Esophagus (tissue), 2 donors: Measurements from ENCODE around the gene BHLHA15. TPM values are rescaled to one million over a fixed set of nuclear protein-coding genes. Genes with fewer than 3 reads are reported as not detected.
"Not testable (repeated sequence)": the region's sequence is repeated elsewhere in the genome, so short reads cannot be mapped to it uniquely, and the experiment has no call there.

Source experiments
- H3K27ac ChIP-seq, 2 donors: one replicate each; pipeline ENCODE4 v1.5.1; 2013; ENCODE audit warnings: low read depth in 2 of 2, mild to moderate bottlenecking in 2 of 2, inconsistent platforms in 1 of 2, low read length in 1 of 2, moderate library complexity in 1 of 2
- H3K27me3 ChIP-seq, 2 donors: one replicate each; pipeline ENCODE4 v1.6.1; 2013; ENCODE audit warnings: low read length in 2 of 2, control low read depth in 1 of 2, mild to moderate bottlenecking in 1 of 2; ENCODE audit not compliant: insufficient read depth in 2 of 2, control insufficient read depth in 1 of 2
- H3K36me3 ChIP-seq, 2 donors: one replicate each; pipeline ENCODE4 v1.6.1; 2013; ENCODE audit warnings: low read length in 1 of 2; ENCODE audit not compliant: control insufficient read depth in 2 of 2, insufficient read depth in 2 of 2
- H3K4me1 ChIP-seq, 2 donors: one replicate each; pipeline ENCODE4 v1.6.1; 2013; ENCODE audit warnings: low read length in 1 of 2; ENCODE audit not compliant: control insufficient read depth in 2 of 2, insufficient read depth in 2 of 2
- H3K4me3 ChIP-seq, 2 donors: one replicate each; pipeline ENCODE4 v1.5.1; 2013; ENCODE audit warnings: low read length in 2 of 2, mild to moderate bottlenecking in 2 of 2, low read depth in 1 of 2, moderate library complexity in 1 of 2
- H3K9me3 ChIP-seq, 2 donors: one replicate each; pipeline ENCODE4 v1.6.1; 2013; ENCODE audit warnings: mild to moderate bottlenecking in 2 of 2, low read depth in 1 of 2, low read length in 1 of 2, moderate library complexity in 1 of 2; ENCODE audit not compliant: control insufficient read depth in 2 of 2, insufficient read depth in 1 of 2
- WGBS, 2 donors: extraction: QIAGEN DNeasy Blood & Tissue Kit; methylation state at CpG; one replicate each; pipeline ENCODE4 v1.1.7; 2013; 5-methylcytosine and 5-hydroxymethylcytosine counted together
- polyA plus RNA-seq, 2 donors: library from polyadenylated mRNA; stranded (reverse); fragments of 200-250 nt; gene quantifications; one replicate each; pipeline ENCODE4 v1.2.3, GENCODE V29; 2013
- donor health status: healthy with polysubstance abuse.
- donor health status: Bipolar disorder and iron deficiency.

BHLHA15 gene
- polyA plus RNA-seq, 2 donors: 0.80 to 0.96 TPM

DNA sequence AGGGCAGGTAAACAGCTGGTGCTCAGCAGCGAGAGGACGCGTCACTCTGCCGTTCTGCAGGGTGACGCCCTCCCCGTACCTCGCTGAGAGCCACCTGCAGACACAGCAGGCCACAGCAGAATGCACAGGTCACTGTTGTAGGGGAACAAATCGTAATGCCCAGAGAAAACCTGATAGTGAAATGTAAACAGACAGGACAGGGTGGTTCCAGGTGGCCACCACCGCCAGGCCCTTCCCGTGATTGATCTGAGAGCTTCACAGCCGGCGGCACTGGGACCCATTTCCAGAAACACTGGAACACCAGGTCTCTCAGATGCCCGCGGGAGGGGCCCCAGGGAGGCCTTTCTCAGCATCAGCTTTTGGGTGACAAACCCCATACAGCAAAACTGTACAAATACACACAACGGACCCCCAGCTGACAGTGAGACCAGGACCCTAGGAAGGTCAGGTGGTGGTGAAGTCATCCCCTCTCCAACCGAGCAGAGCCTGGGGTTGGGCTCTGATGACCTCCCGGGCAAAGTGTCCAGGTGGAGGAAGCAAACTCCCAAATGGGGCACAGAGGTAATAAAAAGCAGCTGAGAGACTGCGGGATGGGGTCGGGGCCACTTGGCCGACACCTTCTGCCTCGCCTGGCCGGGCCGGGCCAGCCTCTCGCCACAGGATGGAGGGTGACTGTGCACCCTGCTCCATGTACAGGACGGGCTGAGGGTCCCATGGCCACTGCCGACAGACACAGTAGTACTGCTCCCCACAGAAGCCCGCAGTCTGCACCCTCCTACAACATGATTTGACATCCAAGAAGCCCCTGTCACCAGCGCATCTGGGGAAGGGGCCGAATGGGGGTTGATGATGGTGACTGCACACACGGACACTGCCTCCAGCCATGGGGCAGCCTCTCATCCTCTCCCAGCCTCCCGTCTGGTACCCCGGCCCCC lies 4.6 kb downstream of the BHLHA15 start:
- WGBS, 2 donors: 71 to 88% methylated on average over 32 of the region's 32 CpGs
- Histone ChIP-seq H3K36me3 (peaks cover 0 to 12% of the 10 kb centered on the region in 2 donors), H3K9me3 (no peaks in the 10 kb centered on the region), H3K27me3 (no peaks in the 10 kb centered on the region), H3K4me3 (no peak overlapping the region), H3K4me1 (peaks cover 2 to 3% of the 10 kb centered on the region in 2 donors), H3K27ac (no peak overlapping the region)

- no peaks in the 10 kb centered on the region for H3K4me1 ChIP-seq
Measured at GRCh38 chr7:98216941-98217622, 5.8 kb downstream of the BHLHA15 start.

DNA sequence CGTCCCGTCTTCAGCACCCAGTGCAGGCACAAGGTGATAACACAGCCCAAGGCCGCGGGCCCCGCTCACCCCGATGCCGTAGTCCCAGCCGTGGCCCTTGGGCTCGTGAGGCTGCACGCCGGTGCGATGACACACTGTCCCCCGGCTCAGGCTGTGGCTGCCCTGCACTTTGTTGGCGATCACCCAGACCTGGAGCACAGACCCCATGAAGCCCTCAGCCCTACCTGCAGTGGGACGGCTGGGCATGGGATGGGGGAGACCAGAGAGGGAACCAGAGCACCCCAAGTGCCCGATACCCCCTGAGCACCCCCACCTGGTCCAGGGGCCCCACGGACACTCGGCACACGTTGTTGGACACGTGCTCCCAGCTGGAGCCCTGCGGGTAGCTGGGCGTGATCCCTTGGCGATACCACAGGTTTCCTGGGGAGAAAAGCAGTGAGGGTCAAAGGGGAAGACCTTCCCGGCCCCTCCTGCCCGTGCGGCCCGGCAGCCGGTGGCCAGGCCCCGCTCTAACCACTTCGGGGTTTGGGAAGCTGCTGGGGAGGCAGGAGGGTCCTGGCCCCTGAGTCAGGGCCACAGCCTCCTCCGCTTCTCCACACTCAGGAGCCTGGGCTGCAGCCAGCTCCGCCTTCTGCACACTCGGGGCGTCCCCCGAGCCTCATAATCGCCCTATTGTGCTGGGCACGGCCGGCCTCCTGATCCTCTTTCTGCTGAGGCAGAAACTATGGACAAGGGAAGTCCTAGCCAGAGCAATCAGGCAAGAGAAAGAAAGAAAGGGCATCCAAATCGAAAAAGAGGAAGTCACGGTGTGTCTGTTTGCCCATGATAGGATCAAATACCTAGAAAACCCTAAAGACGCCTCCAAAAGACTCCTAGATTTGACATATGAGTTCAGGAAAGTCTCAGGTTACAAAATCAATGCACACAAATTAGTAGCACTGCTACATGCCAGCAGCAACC lies 6.7 kb downstream of the BHLHA15 start:
- Histone ChIP-seq H3K27ac (no peak overlapping the region), H3K9me3 (peaks cover 0 to 2% of the 10 kb centered on the region in 2 donors), H3K36me3 (peaks cover 0 to 27% of the 10 kb centered on the region in 2 donors), H3K27me3 (no peaks in the 10 kb centered on the region), H3K4me3 (no peak overlapping the region), H3K4me1 (no peaks in the 10 kb centered on the region)
- WGBS, 2 donors: 66 to 83% methylated on average over 41 of the region's 41 CpGs

More at GRCh38 chr7:98216941-98217622, 5.8 kb downstream of the BHLHA15 start:
- peaks cover 0 to 19% of the 10 kb centered on the region in 2 donors for H3K36me3 ChIP-seq
- H3K27me3 ChIP-seq: no peaks in the 10 kb centered on the region
- no peak overlapping the region for H3K27ac ChIP-seq
- 84 to 90% methylated on average over 19 to 24 of the region's 24 CpGs for WGBS, 2 donors
- peaks cover 0 to 2% of the 10 kb centered on the region in 2 donors for H3K9me3 ChIP-seq
- no peak overlapping the region for H3K4me3 ChIP-seq

GRCh38 chr7:98219382-98219781 lies 8.1 kb downstream of the BHLHA15 start:
- H3K27ac ChIP-seq, H3K4me3 ChIP-seq, H3K27me3 ChIP-seq, H3K4me1 ChIP-seq, H3K9me3 ChIP-seq: not testable (repeated sequence)
- H3K36me3 ChIP-seq: peaks cover 0 to 29% of the 10 kb centered on the region in 2 donors
- WGBS, 2 donors: 91 to 92% methylated on average over 6 of the region's 6 CpGs

DNA sequence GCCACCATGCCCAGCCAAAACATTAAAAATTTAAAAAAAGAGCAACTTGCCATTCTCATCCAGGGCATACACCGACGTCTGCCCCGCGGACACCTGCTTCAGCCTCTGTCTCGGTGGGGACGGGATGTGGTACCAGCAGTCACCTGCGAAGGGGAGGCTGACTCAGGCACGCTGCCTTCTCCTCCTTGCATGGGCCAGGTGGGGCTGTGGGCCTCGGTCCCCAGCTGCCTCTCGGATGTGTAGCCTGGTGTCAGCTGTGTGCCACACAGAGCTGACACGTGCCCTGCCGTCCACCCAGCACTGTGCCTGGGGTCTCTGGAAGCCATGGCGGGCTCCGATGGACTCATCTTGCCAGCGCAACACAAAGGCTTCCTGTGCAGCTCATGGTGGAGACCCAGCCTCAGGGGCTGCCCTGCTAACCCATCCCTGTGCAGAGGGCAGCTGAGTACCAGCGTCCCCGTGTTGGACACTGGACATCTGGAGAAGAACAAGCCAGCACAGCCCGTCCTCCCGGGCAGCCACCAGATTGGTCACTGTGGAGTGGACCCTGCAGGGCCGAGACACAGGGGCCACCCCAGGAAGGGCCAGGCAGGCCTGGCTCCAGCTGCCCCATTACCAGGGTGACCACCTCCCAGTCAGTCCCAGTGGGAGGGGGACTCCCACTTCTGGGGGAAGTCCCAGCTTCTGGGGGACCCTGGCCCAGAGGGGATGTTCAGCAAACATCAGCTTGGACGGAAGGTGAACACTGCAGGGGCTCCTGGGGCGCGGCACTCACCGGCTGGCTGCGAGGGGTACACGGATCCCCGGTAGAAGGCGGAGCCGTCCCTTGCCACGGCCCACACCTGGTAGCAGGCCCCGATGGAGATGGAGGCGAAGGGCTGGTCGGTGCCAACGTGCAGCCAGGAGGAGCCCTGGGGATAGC lies 10.6 kb downstream of the BHLHA15 start:
- 97 to 98% methylated on average over 33 to 34 of the region's 34 CpGs for WGBS, 2 donors

GRCh38 chr7:98222533-98223195 lies 11.4 kb downstream of the BHLHA15 start:
- Histone ChIP-seq H3K9me3 (peaks cover 0 to 2% of the 10 kb centered on the region in 2 donors), H3K4me1 (no peaks in the 10 kb centered on the region), H3K36me3 (peaks cover 5 to 33% of the 10 kb centered on the region in 2 donors), H3K4me3 (no peak overlapping the region), H3K27ac (no peak overlapping the region), H3K27me3 (no peaks in the 10 kb centered on the region)
- WGBS, 2 donors: 92 to 93% methylated on average over 30 of the region's 30 CpGs

More for the DNA sequence above, 10.6 kb downstream of the BHLHA15 start:
- Histone ChIP-seq H3K4me3 (no peak overlapping the region), H3K9me3 (peaks cover 0 to 2% of the 10 kb centered on the region in 2 donors), H3K4me1 (no peaks in the 10 kb centered on the region), H3K27me3 (no peaks in the 10 kb centered on the region), H3K36me3 (peaks cover 5 to 40% of the 10 kb centered on the region in 2 donors), H3K27ac (no peak overlapping the region)

- Histone ChIP-seq H3K4me1 (no peaks in the 10 kb centered on the region), H3K27ac (no peak overlapping the region), H3K4me3 (no peak overlapping the region), H3K36me3 (peaks cover 8 to 38% of the 10 kb centered on the region in 2 donors), H3K27me3 (no peaks in the 10 kb centered on the region), H3K9me3 (peaks cover 0 to 2% of the 10 kb centered on the region in 2 donors)
- 80 to 86% methylated on average over 15 of the region's 15 CpGs for WGBS, 2 donors
Measured at GRCh38 chr7:98223351-98223897, 12.2 kb downstream of the BHLHA15 start.
